ENCODE results near the gene HOMER1. TPM values are rescaled to one million over a fixed set of nuclear protein-coding genes. Genes with fewer than 3 reads are reported as not detected.
A peak's percentile ranks its signal among the peaks of the same experiment; 100 is the strongest.

HOMER1 gene
- total RNA-seq, 4 donors from 2014 or later: 23.5 to 51.0 (median 33.0) TPM

DNA sequence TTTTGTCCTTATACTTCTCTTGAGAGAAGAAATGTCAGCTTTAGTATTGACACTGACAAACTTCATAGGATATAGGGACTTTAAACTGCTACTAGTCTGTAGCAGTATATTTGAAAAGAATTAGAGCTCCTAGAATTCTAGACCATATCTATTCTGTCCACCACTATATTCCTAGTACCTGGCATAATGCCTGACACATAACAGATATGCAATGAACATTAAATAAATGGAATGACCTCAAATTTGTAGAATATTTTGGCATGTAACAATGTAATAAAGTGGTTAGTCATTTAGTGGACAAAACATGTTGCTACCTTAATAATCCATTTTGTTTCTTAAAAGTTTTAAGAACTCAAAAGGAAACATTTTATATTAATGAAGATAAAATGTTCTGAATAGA, 57.5 kb downstream of the HOMER1 start:
- Histone ChIP-seq H3K27ac (no peak overlapping the region), H3K4me3 (no peak overlapping the region), H3K27me3 (no peaks in the 10 kb centered on the region), H3K9me3 (no peaks in the 10 kb centered on the region), H3K36me3 (no peaks in the 10 kb centered on the region), H3K4me1 (no peaks in the 10 kb centered on the region)
- ATAC-seq (no peak), DNase-seq (no peak)
- intact Hi-C loops (cut with DNase I; ENCODE audit: low total_unique reads): no loop called here
- TF ChIP-seq CTCF (IDR thresholded peaks at IDR 0.05 in 4 of 5, conservative IDR thresholded peaks at IDR 0.05 in 1 of 5) (no peak), POLR2A (IDR thresholded peaks at IDR 0.05) (no peak)
- in situ Hi-C loops (cut with MboI; ENCODE audit: low sequenced_read_pairs in 4 of 4): loop anchor here (25.0 kb wide), 3 partner anchors 219 to 444 kb away; partner anchors contain the start of gene JMY (in 1 of the 4)

DNA sequence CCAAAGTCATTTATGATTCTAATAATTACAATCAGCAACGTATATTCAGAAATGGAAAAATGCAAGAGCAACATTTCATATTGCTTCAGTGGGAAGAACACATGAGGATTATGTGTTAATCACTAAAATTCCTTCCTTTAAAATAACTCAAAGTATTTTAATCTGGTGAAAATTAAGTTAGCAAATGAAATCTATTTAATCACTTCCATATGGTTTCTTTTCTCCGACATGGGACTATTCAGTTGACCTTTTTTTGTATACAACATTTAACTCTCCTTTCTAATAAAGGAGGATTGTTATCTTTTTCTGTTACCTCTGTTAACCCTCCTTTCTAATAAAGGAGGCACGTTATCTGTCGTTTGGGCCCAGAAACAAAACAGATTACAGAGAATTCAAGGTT, 59.9 kb downstream of the HOMER1 start:
- TF ChIP-seq POLR2A (IDR thresholded peaks at IDR 0.05): no peak
- TF ChIP-seq CTCF (IDR thresholded peaks at IDR 0.05 in 4 of 5, conservative IDR thresholded peaks at IDR 0.05 in 1 of 5): no peak
- intact Hi-C loops (cut with DNase I; ENCODE audit: low total_unique reads): no loop called here
- Histone ChIP-seq H3K4me1 (no peaks in the 10 kb centered on the region), H3K9me3 (no peaks in the 10 kb centered on the region), H3K4me3 (no peak overlapping the region), H3K27ac (no peak overlapping the region), H3K27me3 (no peaks in the 10 kb centered on the region), H3K36me3 (peaks cover 0 to 4% of the 10 kb centered on the region in 2 donors)
- in situ Hi-C loops (cut with MboI; ENCODE audit: low sequenced_read_pairs in 4 of 4): loop anchor here (25.0 kb wide), 3 partner anchors 217 to 442 kb away; partner anchors contain the start of gene JMY (in 1 of the 4)
- DNase-seq: no peak
- ATAC-seq: no peak

GRCh38 chr5:79448336-79448735, 65.6 kb downstream of the HOMER1 start:
- ATAC-seq: no peak
- TF ChIP-seq POLR2A (IDR thresholded peaks at IDR 0.05) (no peak), CTCF (IDR thresholded peaks at IDR 0.05 in 4 of 5, conservative IDR thresholded peaks at IDR 0.05 in 1 of 5) (no peak)
- DNase-seq: no peak
- H3K27me3 ChIP-seq: no peaks in the 10 kb centered on the region
- H3K36me3 ChIP-seq: peaks cover 0 to 4% of the 10 kb centered on the region in 2 donors
- no peak overlapping the region for H3K4me3 ChIP-seq
- intact Hi-C loops (cut with DNase I; ENCODE audit: low total_unique reads) (no loop called here), in situ Hi-C loops (cut with MboI; ENCODE audit: low sequenced_read_pairs in 4 of 4) (no loop called here)
- H3K4me1 ChIP-seq: no peaks in the 10 kb centered on the region
- no peaks in the 10 kb centered on the region for H3K9me3 ChIP-seq
- no peak overlapping the region for H3K27ac ChIP-seq

GRCh38 chr5:79436821-79437220, 77.1 kb downstream of the HOMER1 start:
- ATAC-seq (no peak), DNase-seq (no peak)
- H3K9me3 ChIP-seq: no peaks in the 10 kb centered on the region
- no peak overlapping the region for H3K4me3 ChIP-seq
- no peak for TF ChIP-seq POLR2A (IDR thresholded peaks at IDR 0.05)
- TF ChIP-seq CTCF (IDR thresholded peaks at IDR 0.05 in 4 of 5, conservative IDR thresholded peaks at IDR 0.05 in 1 of 5): no peak
- in situ Hi-C loops (cut with MboI; ENCODE audit: low sequenced_read_pairs in 4 of 4): no loop called here
- no peaks in the 10 kb centered on the region for H3K27me3 ChIP-seq
- intact Hi-C loops (cut with DNase I; ENCODE audit: low total_unique reads): no loop called here
- H3K36me3 ChIP-seq: peaks cover 0 to 8% of the 10 kb centered on the region in 2 donors
- no peaks in the 10 kb centered on the region for H3K4me1 ChIP-seq
- H3K27ac ChIP-seq: peak overlapping the region in 1 of 4 donors; percentile 2

DNA sequence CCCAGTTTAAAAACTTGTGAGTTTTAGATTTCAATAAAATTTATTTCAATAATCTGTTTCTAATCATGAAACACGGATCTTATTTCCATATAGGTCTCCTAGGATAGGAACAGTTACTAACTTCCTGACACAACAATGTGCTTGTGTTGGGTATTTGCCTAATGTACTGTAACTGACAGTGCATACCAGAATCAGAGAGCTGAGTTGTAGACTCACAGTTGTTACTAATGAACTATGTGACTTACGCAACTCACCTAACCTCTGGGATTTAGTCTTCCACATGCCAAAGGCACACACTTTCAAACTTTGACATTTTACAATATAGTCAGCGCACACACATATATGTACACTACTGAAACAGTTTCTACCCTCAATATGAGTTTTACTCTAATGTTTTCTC, 77.7 kb downstream of the HOMER1 start:
- H3K9me3 ChIP-seq: no peaks in the 10 kb centered on the region
- ATAC-seq (no peak), DNase-seq (no peak)
- intact Hi-C loops (cut with DNase I; ENCODE audit: low total_unique reads) (no loop called here), in situ Hi-C loops (cut with MboI; ENCODE audit: low sequenced_read_pairs in 4 of 4) (no loop called here)
- H3K4me1 ChIP-seq: no peaks in the 10 kb centered on the region
- no peaks in the 10 kb centered on the region for H3K27me3 ChIP-seq
- peaks cover 0 to 8% of the 10 kb centered on the region in 2 donors for H3K36me3 ChIP-seq
- H3K4me3 ChIP-seq: no peak overlapping the region
- peak overlapping the region in 1 of 4 donors; percentile 2 for H3K27ac ChIP-seq
- no peak for TF ChIP-seq CTCF (IDR thresholded peaks at IDR 0.05 in 4 of 5, conservative IDR thresholded peaks at IDR 0.05 in 1 of 5)
- TF ChIP-seq POLR2A (IDR thresholded peaks at IDR 0.05): no peak

All from gastrocnemius medialis (tissue), 4 donors.